Stomach (tissue), 4 donors: Measurements from ENCODE around the gene ITPR1.

ENCODE experiments used
- CTCF ChIP-seq, 7 experiments: fragments of 450-650 bp in 4 of 7; fragments of 200-600 bp in 3 of 7; sonication (generic) in 3 of 7; IDR thresholded peaks; one replicate each; pipeline ENCODE4 v1.5.1; 2016 to 2019; ENCODE audit warnings: antibody characterized with exemption in 7 of 7, control low read depth in 2 of 7, mild to moderate bottlenecking in 1 of 7
- POLR2A ChIP-seq, 4 donors: fragments of 450-650 bp; IDR thresholded peaks; one replicate each; pipeline ENCODE4 v1.6.1; 2016; ENCODE audit warnings: antibody characterized with exemption in 4 of 4, control low read depth in 2 of 4, mild to moderate bottlenecking in 1 of 4, moderate library complexity in 1 of 4
- POLR2AphosphoS5 ChIP-seq, 3 donors: sonication (generic); formaldehyde crosslinking; IDR thresholded peaks; one replicate each; pipeline ENCODE4 v1.6.1; 2016; ENCODE audit warnings: antibody characterized with exemption in 3 of 3

- TF ChIP-seq CTCF (IDR thresholded peaks at IDR 0.05) (no peak), POLR2A (IDR thresholded peaks at IDR 0.05) (no peak), POLR2AphosphoS5 (IDR thresholded peaks at IDR 0.05) (no peak)
Observed at GRCh38 chr3:4745235-4745610, 252.1 kb downstream of the ITPR1 start.
